ENCODE measurements around the gene APLP1.

GRCh38 chr19:35846038-35846668, 22.2 kb upstream of the APLP1 start:
- TF ChIP-seq CTCF (IDR thresholded peaks at IDR 0.05) (no peak), POLR2AphosphoS5 (IDR thresholded peaks at IDR 0.05; ENCODE audit: insufficient read depth in 1 of 2, low read depth in 1 of 2) (no peak)
